BJ (cell line): ENCODE data around the gene KIAA0232. TPM values are rescaled to one million over a fixed set of nuclear protein-coding genes. Genes with fewer than 3 reads are reported as not detected.

Experiments
- CTCF ChIA-PET: fragments of 350-600 bp; formaldehyde crosslinking; extraction: SDS; loops from one replicate; lab custom pipeline; 2021; ENCODE audit warnings: antibody characterized with exemption, inconsistent platforms; lab: Yijun Ruan, JAX
- POLR2A ChIA-PET: fragments of 300-600 bp; sonication (Branson Sonifier 250); formaldehyde crosslinking; extraction: SDS; loops from one replicate; lab custom pipeline; 2021; ENCODE audit warnings: antibody characterized with exemption; lab: Charles Lee
- DNase-seq: peaks from one replicate; pipeline ENCODE4 v3.0.0-alpha.2; 2011; ENCODE audit warnings: low read depth
- H3K27me3 ChIP-seq: 2 replicates; pipeline ENCODE4 v1.6.0; 2011; ENCODE audit warnings: low read length; ENCODE audit not compliant: control insufficient read depth, insufficient read depth
- H3K36me3 ChIP-seq: 2 replicates; pipeline ENCODE4 v1.5.1; 2011; ENCODE audit warnings: low read length; ENCODE audit not compliant: control insufficient read depth, insufficient read depth
- H3K4me3 ChIP-seq: 2 replicates; pipeline ENCODE4 v1.5.1; 2011; ENCODE audit warnings: low read depth, mild to moderate bottlenecking, control low read depth, low read length
- polyA plus RNA-seq: library from polyadenylated mRNA; depleted of rRNA; stranded (reverse); fragments of >200 nt; gene quantifications from 2 replicates; pipeline ENCODE4 v1.2.3, GENCODE V29; 2011
- TF ChIP-seq, protein P1 (sequence below): IDR thresholded peaks from 2 replicates; pipeline ENCODE4 v1.5.1; 2011; ENCODE audit warnings: low read depth, mild to moderate bottlenecking, control low read depth, inconsistent platforms, low read length, moderate library complexity; ENCODE audit not compliant: insufficient read depth

The KIAA0232 gene
- polyA plus RNA-seq, 1 experiment, result 11.0 TPM

DNA sequence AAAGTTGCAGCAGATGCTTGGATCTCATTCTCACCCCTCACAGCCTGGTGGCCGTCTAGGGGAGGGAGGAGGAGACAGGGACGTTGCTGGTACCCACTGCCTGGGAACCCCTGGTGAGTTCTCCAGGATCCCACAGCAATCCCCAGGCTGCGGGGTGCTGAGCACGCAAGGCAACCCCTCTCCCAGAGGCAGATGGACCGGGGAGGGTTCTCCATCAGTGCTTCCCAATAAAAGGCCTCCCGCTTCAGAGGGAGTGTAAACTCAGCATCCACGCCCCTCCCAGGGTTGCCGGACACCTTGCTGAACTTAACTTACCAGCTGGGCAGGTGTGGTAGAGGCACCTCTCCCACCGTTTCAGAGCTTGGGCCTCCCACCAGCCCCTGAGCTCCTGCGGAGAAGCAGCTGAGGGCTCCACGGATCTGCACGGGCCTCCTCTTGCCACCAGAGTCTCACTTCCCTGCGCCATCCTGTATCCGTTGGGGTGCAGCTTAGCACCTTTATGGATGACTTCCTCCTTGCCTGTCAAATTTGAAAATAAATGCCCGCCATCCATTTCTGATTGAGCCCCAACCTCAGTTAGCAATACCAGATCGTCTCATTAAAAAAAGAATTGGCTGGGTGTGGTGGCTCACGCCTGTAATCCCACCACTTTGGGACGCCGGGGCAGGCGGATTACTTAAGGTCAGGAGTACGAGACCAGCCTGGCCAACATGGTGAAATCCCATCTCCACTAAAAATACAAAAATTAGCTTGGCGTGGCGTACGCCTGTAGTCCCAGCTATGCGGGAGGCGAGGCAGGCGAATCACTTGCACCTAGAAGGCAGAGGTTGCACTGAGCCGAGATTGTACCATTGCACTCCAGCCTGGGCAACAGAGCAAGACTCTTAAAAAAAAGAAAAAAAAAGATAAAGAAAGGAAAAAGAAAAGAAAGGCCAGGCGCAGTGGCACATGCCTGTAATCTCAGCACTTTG, 112.3 kb downstream of the KIAA0232 start:
- H3K27me3 ChIP-seq, result no peaks in the 10 kb centered on the region
- POLR2A ChIA-PET, result no interaction called here
- H3K36me3 ChIP-seq, result no peaks in the 10 kb centered on the region
- CTCF ChIA-PET, result interaction anchor here (0.7 to 1.1 kb wide), 2 partner anchors 9 to 14 kb away, joined by 3 to 4 read pairs; no protein-coding TSS in a partner anchor
- TF ChIP-seq, protein P1, sequence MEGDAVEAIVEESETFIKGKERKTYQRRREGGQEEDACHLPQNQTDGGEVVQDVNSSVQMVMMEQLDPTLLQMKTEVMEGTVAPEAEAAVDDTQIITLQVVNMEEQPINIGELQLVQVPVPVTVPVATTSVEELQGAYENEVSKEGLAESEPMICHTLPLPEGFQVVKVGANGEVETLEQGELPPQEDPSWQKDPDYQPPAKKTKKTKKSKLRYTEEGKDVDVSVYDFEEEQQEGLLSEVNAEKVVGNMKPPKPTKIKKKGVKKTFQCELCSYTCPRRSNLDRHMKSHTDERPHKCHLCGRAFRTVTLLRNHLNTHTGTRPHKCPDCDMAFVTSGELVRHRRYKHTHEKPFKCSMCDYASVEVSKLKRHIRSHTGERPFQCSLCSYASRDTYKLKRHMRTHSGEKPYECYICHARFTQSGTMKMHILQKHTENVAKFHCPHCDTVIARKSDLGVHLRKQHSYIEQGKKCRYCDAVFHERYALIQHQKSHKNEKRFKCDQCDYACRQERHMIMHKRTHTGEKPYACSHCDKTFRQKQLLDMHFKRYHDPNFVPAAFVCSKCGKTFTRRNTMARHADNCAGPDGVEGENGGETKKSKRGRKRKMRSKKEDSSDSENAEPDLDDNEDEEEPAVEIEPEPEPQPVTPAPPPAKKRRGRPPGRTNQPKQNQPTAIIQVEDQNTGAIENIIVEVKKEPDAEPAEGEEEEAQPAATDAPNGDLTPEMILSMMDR, result no peak
- no peak overlapping the region for H3K4me3 ChIP-seq
- DNase-seq, result no peak

DNA sequence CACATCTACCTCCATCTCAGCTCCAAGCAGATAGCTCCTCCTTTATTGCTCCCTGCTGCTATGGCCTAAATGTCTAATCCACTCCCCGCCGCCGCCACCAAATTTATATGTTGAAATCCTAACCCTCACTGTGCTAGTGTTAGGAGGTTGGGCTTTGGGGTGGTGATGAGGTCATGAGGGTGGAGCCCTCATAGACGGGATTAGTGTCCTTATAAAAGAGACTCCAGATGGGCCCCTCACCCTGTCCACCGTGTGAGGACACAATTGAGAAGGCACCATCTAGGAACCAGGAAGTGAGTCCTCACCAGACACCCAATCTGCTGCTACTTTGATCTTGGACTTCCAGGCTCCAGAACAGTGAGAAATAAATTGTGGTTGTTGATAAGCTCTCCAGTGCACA, 113.5 kb downstream of the KIAA0232 start:
- no peak for DNase-seq
- TF ChIP-seq, protein P1, result no peak
- ChIA-PET POLR2A (no interaction called here), CTCF (no interaction called here)
- Histone ChIP-seq H3K36me3 (no peaks in the 10 kb centered on the region), H3K27me3 (no peaks in the 10 kb centered on the region), H3K4me3 (no peak overlapping the region)

DNA sequence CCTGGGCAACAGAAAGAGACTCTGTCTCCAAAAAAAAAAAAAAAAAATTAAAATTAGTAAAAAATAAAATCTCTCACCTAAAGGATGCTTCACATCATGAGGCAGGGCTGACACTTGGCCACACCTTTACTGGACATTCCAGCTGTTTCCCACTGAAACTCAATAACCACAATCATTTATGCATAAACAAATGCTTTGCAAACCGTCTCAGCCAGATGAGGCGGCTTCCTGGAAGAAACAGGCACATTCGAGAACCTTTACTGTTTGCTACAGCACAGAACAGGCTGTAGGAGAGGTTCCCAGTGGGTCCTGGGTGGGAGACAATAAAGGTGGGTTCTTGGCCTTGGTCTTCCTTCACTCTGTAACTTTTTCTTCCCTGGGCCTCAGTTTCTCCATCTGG, 116.2 kb downstream of the KIAA0232 start:
- Histone ChIP-seq H3K4me3 (no peak overlapping the region), H3K36me3 (no peaks in the 10 kb centered on the region), H3K27me3 (no peaks in the 10 kb centered on the region)
- CTCF ChIA-PET, result interaction anchor here (0.6 to 2.0 kb wide), 2 partner anchors 176 to 178 kb away, joined by 4 to 6 read pairs; no protein-coding TSS in a partner anchor
- TF ChIP-seq, protein P1, result no peak
- DNase-seq, result no peak
- POLR2A ChIA-PET, result no interaction called here

DNA sequence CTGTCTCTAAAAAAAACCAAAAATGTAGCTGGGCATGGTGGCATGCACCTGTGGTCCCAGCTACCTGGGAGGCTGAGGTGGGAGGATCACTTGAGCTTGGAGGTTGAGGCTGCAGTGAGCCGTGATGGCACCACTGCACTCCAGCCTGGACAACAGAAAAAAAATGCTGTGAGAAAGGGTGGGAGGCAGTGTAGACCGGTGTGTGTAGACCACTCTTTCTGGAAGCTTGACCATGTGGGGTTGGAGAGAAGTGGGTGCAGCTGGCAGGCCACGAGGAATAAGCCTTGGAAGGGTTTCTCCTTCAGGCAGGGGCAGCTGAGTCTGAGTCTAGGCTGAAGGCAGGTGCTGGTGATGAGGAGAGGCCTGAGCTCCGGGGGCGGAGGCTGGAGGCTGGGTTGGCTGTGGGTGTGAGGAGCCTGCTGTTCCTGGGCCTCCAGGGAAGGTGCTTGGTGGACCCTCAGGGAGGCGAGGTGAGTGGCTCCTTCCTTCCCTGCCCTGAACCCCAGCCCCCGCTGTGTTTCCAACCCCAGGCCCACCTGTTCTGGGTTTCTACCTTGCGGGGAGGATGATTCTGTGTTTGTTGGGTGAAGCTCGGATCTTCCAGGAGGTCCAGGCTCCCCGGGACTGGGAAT, 117.8 kb downstream of the KIAA0232 start:
- DNase-seq, result no peak
- CTCF ChIA-PET, result interaction anchor here (1.2 to 2.0 kb wide), 3 partner anchors 17 to 180 kb away, joined by 3 to 6 read pairs (median 4); no protein-coding TSS in a partner anchor
- H3K4me3 ChIP-seq, result no peak overlapping the region
- TF ChIP-seq, protein P1, result no peak
- H3K27me3 ChIP-seq, result no peaks in the 10 kb centered on the region
- no peaks in the 10 kb centered on the region for H3K36me3 ChIP-seq
- POLR2A ChIA-PET, result no interaction called here

DNA sequence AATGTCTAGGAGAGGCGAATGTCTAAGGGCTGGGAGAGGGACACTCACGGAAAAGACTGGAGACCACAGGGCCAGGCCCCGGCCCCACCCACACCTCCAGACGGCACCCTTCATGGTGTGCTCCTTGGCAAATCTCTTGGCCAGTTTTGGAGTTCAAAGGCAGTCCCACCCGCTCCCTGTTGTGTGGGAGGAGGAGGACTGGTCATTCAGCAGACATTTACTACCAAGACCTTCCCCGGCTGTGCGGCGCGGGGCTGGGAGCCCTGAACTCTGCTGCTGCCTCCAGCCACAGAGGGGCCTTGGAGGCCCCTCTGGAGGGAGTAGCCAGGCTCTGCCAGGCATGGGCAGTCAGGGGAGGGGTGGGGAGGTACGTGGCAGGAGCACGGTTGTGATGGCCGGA, 118.4 kb downstream of the KIAA0232 start:
- CTCF ChIA-PET, result no interaction called here
- TF ChIP-seq, protein P1, result no peak
- POLR2A ChIA-PET, result no interaction called here

More for the DNA sequence above, 118.4 kb downstream of the KIAA0232 start:
- no peaks in the 10 kb centered on the region for H3K36me3 ChIP-seq
- DNase-seq, result no peak
- H3K27me3 ChIP-seq, result no peaks in the 10 kb centered on the region
- H3K4me3 ChIP-seq, result no peak overlapping the region
